ENCODE measurements around the gene ELOVL6.

GRCh38 chr4:109996526-109996925, 201.9 kb downstream of the ELOVL6 start:
- TF ChIP-seq MYNN (IDR thresholded peaks at IDR 0.05) (no peak), MYNN (CRISPR knock-in tag; IDR thresholded peaks at IDR 0.05) (no peak), CTCF (IDR thresholded peaks at IDR 0.05 in 2 of 3, conservative IDR thresholded peaks at IDR 0.05 in 1 of 3; ENCODE audit: insufficient read depth in 2 of 3, low read depth in 1 of 3, low read length in 3 of 3) (no peak), HNRNPK (IDR thresholded peaks at IDR 0.05; ENCODE audit: low read depth, low read length, poor library complexity, severe bottlenecking) (no peak), ZNF76 (CRISPR knock-in tag; IDR thresholded peaks at IDR 0.05; ENCODE audit: borderline replicate concordance) (no peak), POLR2AphosphoS5 (IDR thresholded peaks at IDR 0.05; ENCODE audit: control insufficient read depth, insufficient read depth, low read depth, low read length) (no peak), MTA3 (IDR thresholded peaks at IDR 0.05; ENCODE audit: borderline replicate concordance) (no peak), ARNT (IDR thresholded peaks at IDR 0.05) (no peak)
